ENCODE measurements around the gene RAB5IF. TPM values are rescaled to one million over a fixed set of nuclear protein-coding genes. Genes with fewer than 3 reads are reported as not detected.

The RAB5IF gene
- total and polyA plus RNA-seq, 2 of the 13 experiments (the other 11 are each of a cell fraction or from before 2014, with no cell fraction given): 261 to 305 TPM

DNA sequence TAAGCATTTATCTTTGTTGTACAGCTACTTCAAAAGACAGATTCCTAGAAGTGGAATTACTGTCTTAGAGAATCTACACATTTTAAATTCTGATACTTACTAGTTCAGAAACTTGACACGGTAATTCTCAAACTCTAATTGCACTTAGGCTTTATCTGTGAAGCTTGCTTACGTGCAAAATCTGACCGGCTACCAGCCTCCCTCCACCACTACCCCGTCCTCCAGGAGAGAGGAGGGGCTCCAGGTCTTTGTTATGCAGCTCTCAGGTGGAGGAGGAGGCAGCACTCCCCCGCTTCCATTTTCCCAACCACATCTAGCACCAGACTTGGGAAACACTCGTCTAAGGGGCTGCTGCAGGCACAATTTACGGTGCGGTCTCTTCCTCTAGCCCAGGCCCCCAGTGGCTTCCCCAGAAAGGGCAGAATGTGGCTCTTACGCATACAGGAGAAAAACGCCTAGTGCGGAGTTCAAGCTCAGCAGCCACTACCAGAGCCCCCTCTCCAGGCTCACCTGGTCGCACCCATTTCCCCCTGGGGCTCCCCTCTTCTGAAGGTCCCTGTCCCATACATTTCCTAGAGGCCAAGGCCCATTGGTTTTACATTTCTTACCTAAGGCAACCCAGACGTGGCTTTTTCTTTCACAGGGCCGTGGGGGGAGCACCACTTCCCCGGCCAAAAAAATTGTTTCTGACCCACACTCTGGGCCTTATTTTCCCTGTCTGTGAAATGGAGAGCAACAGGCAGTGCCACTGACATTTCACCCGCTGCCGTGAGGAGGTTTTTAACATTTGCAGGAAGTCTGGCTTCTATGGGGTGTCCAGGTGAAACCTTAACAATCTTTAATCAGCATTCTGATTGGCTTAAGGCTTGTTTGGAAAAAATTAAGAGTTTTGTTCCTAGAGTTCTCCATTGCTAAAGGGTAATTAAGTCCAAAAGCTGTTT, 33.7 kb upstream of the RAB5IF start (continued):
- TF ChIP-seq ZNF768 (CRISPR knock-in tag; IDR thresholded peaks at IDR 0.05): peak; percentile 23; the same call in 1 of the 2 replicates
- TF ChIP-seq ZNF34 (CRISPR knock-in tag; IDR thresholded peaks at IDR 0.05; ENCODE audit: borderline replicate concordance): no peak
- no peak for TF ChIP-seq CBX1 (IDR thresholded peaks at IDR 0.05; ENCODE audit: low read depth)
- TF ChIP-seq JUND (CRISPR knock-in tag; IDR thresholded peaks at IDR 0.05): no peak
- TF ChIP-seq, protein P1, sequence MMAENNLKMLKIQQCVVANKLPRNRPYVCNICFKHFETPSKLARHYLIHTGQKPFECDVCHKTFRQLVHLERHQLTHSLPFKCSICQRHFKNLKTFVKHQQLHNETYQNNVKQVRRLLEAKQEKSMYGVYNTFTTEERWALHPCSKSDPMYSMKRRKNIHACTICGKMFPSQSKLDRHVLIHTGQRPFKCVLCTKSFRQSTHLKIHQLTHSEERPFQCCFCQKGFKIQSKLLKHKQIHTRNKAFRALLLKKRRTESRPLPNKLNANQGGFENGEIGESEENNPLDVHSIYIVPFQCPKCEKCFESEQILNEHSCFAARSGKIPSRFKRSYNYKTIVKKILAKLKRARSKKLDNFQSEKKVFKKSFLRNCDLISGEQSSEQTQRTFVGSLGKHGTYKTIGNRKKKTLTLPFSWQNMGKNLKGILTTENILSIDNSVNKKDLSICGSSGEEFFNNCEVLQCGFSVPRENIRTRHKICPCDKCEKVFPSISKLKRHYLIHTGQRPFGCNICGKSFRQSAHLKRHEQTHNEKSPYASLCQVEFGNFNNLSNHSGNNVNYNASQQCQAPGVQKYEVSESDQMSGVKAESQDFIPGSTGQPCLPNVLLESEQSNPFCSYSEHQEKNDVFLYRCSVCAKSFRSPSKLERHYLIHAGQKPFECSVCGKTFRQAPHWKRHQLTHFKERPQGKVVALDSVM (CRISPR knock-in tag; IDR thresholded peaks at IDR 0.05): peak; percentile 32; the same call in 1 of the 2 replicates
- peak; percentile 59 for TF ChIP-seq RAD21 (CRISPR knock-in tag; IDR thresholded peaks at IDR 0.05)
- no peak for TF ChIP-seq JARID2 (CRISPR knock-in tag; IDR thresholded peaks at IDR 0.05; ENCODE audit: insufficient replicate concordance)
- no peak for TF ChIP-seq KAT2B (IDR thresholded peaks at IDR 0.05; ENCODE audit: borderline replicate concordance, low read depth, low read length)
- no peak for TF ChIP-seq ZNF275 (CRISPR knock-in tag; IDR thresholded peaks at IDR 0.05; ENCODE audit: borderline replicate concordance)
- no peak for TF ChIP-seq ZNF138 (CRISPR knock-in tag; IDR thresholded peaks at IDR 0.05; ENCODE audit: low read depth)
- TF ChIP-seq RARG (CRISPR knock-in tag; IDR thresholded peaks at IDR 0.05; ENCODE audit: low read depth): no peak
- TF ChIP-seq SIN3A (IDR thresholded peaks at IDR 0.05; ENCODE audit: borderline replicate concordance, low read depth, low read length): peak; percentile 16; the same call in 1 of the 2 replicates
- TF ChIP-seq NR3C1 (CRISPR knock-in tag; IDR thresholded peaks at IDR 0.05): no peak
- no peak for TF ChIP-seq ZSCAN31 (CRISPR knock-in tag; IDR thresholded peaks at IDR 0.05; ENCODE audit: low read depth)
- TF ChIP-seq E2F1 (CRISPR knock-in tag; IDR thresholded peaks at IDR 0.05): no peak
- no peak for TF ChIP-seq KLF13 (CRISPR knock-in tag; IDR thresholded peaks at IDR 0.05)
- TF ChIP-seq, protein P2, sequence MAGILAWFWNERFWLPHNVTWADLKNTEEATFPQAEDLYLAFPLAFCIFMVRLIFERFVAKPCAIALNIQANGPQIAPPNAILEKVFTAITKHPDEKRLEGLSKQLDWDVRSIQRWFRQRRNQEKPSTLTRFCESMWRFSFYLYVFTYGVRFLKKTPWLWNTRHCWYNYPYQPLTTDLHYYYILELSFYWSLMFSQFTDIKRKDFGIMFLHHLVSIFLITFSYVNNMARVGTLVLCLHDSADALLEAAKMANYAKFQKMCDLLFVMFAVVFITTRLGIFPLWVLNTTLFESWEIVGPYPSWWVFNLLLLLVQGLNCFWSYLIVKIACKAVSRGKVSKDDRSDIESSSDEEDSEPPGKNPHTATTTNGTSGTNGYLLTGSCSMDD (CRISPR knock-in tag; IDR thresholded peaks at IDR 0.05): no peak
- TF ChIP-seq ZNF816 (CRISPR knock-in tag; IDR thresholded peaks at IDR 0.05; ENCODE audit: borderline replicate concordance): no peak; the same call in 1 of the 2 replicates
- TF ChIP-seq, protein P3, sequence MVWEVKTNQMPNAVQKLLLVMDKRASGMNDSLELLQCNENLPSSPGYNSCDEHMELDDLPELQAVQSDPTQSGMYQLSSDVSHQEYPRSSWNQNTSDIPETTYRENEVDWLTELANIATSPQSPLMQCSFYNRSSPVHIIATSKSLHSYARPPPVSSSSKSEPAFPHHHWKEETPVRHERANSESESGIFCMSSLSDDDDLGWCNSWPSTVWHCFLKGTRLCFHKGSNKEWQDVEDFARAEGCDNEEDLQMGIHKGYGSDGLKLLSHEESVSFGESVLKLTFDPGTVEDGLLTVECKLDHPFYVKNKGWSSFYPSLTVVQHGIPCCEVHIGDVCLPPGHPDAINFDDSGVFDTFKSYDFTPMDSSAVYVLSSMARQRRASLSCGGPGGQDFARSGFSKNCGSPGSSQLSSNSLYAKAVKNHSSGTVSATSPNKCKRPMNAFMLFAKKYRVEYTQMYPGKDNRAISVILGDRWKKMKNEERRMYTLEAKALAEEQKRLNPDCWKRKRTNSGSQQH (CRISPR knock-in tag; IDR thresholded peaks at IDR 0.05; ENCODE audit: low read depth): no peak
- TF ChIP-seq ZKSCAN8 (CRISPR knock-in tag; IDR thresholded peaks at IDR 0.05; ENCODE audit: borderline replicate concordance): no peak
- TF ChIP-seq JDP2 (CRISPR knock-in tag; IDR thresholded peaks at IDR 0.05; ENCODE audit: borderline replicate concordance): no peak
- TF ChIP-seq ZNF253 (CRISPR knock-in tag; IDR thresholded peaks at IDR 0.05; ENCODE audit: borderline replicate concordance): no peak
- peak; percentile 31; the same call in 1 of the 2 replicates for TF ChIP-seq ETV5 (CRISPR knock-in tag; IDR thresholded peaks at IDR 0.05; ENCODE audit: borderline replicate concordance)

Data from HepG2 (cell line).